Sigmoid colon (tissue), 4 donors: ENCODE results near the gene MAOA.

Experiments used
- CTCF ChIP-seq, 4 experiments: fragments of 450-650 bp in 3 of 4; fragments of 200-600 bp in 1 of 4; IDR thresholded peaks; one replicate each; pipeline ENCODE4 v1.5.1; 2016 to 2019; ENCODE audit warnings: antibody characterized with exemption in 4 of 4, mild to moderate bottlenecking in 3 of 4, moderate library complexity in 2 of 4
- POLR2AphosphoS5 ChIP-seq, 4 donors: sonication (generic); formaldehyde crosslinking; IDR thresholded peaks; one replicate each; pipeline ENCODE4 v1.6.1; 2017; ENCODE audit warnings: antibody characterized with exemption in 4 of 4

GRCh38 chrX:43633757-43634156, 22.3 kb upstream of the MAOA start:
- TF ChIP-seq CTCF (IDR thresholded peaks at IDR 0.05) (no peak), POLR2AphosphoS5 (IDR thresholded peaks at IDR 0.05) (no peak)
